ENCODE results near the gene CRIM1.

Gene CRIM1

GRCh38 chr2:36516136-36516870 is 160.7 kb downstream of the CRIM1 start:
- Histone ChIP-seq H3K9ac (ENCODE audit: low read depth in 1 of 2, low read length in 2 of 2) (no peak overlapping the region), H3K36me3 (ENCODE audit: control insufficient read depth in 2 of 2, insufficient read depth in 2 of 2, low read length in 2 of 2) (peaks cover 65 to 68% of the 10 kb centered on the region in 2 donors), H3K4me3 (ENCODE audit: low read length in 2 of 2) (no peak overlapping the region), H3K27me3 (ENCODE audit: control insufficient read depth in 2 of 2, insufficient read depth in 2 of 2, low read length in 2 of 2) (no peaks in the 10 kb centered on the region), H3K27ac (ENCODE audit: low read depth in 2 of 2, low read length in 2 of 2) (no peak overlapping the region), H3K9me3 (ENCODE audit: control insufficient read depth in 2 of 2, low read length in 2 of 2) (no peaks in the 10 kb centered on the region), H3K4me1 (ENCODE audit: control insufficient read depth in 2 of 2, insufficient read depth in 2 of 2, low read length in 2 of 2) (no peaks in the 10 kb centered on the region)

DNA sequence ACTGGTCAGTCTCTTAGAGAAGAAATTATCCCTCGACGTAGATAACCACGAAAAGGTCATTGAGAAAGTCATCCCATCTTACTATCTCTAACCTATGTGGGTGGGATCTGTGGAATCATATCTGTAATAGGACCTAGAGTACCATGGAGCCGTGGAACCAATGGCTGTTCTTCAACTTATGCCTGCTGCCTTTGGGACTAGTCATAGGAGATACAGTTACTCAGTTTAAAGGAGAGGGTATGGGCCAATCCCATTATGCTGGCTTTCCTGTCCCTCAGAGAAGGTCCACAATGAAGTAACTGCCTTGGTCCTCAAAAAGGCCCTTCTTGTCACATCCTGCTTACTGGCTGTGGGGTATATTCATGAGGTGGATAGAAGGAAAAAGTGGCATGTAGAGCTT is 164.9 kb downstream of the CRIM1 start:
- peaks cover 51 to 56% of the 10 kb centered on the region in 2 donors for H3K36me3 ChIP-seq (ENCODE audit: control insufficient read depth in 2 of 2, insufficient read depth in 2 of 2, low read length in 2 of 2)
- H3K4me1 ChIP-seq (ENCODE audit: control insufficient read depth in 2 of 2, insufficient read depth in 2 of 2, low read length in 2 of 2) = no peaks in the 10 kb centered on the region
- no peaks in the 10 kb centered on the region for H3K27me3 ChIP-seq (ENCODE audit: control insufficient read depth in 2 of 2, insufficient read depth in 2 of 2, low read length in 2 of 2)
- H3K4me3 ChIP-seq (ENCODE audit: low read length in 2 of 2) = no peak overlapping the region
- H3K27ac ChIP-seq (ENCODE audit: low read depth in 2 of 2, low read length in 2 of 2) = no peak overlapping the region
- no peak overlapping the region for H3K9ac ChIP-seq (ENCODE audit: low read depth in 1 of 2, low read length in 2 of 2)
- H3K9me3 ChIP-seq (ENCODE audit: control insufficient read depth in 2 of 2, low read length in 2 of 2) = no peaks in the 10 kb centered on the region

DNA sequence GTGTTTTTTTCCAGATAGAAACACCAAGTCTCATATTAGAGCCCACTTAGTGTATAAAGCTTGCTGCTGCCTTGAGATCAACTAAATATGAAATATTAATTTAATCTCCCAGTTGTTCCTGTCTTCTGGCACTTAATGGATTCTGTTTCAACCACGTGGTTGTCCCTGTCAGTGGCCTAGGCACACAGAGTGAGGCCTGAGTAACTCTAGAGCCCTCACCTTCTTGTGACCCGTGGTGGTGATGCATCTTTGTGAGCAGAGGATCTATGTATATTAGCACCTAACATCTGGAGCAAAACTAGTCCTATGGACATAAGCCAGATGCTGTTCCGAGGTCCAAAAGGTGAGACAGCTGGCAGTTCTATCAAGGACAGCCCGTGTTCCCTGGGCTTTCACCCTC is 167.6 kb downstream of the CRIM1 start:
- Histone ChIP-seq H3K9ac (ENCODE audit: low read depth in 1 of 2, low read length in 2 of 2) (no peak overlapping the region), H3K27ac (ENCODE audit: low read depth in 2 of 2, low read length in 2 of 2) (no peak overlapping the region), H3K9me3 (ENCODE audit: control insufficient read depth in 2 of 2, low read length in 2 of 2) (no peaks in the 10 kb centered on the region), H3K4me3 (ENCODE audit: low read length in 2 of 2) (no peak overlapping the region), H3K36me3 (ENCODE audit: control insufficient read depth in 2 of 2, insufficient read depth in 2 of 2, low read length in 2 of 2) (peaks cover 42% of the 10 kb centered on the region in 2 donors), H3K4me1 (ENCODE audit: control insufficient read depth in 2 of 2, insufficient read depth in 2 of 2, low read length in 2 of 2) (no peaks in the 10 kb centered on the region), H3K27me3 (ENCODE audit: control insufficient read depth in 2 of 2, insufficient read depth in 2 of 2, low read length in 2 of 2) (no peaks in the 10 kb centered on the region)

DNA sequence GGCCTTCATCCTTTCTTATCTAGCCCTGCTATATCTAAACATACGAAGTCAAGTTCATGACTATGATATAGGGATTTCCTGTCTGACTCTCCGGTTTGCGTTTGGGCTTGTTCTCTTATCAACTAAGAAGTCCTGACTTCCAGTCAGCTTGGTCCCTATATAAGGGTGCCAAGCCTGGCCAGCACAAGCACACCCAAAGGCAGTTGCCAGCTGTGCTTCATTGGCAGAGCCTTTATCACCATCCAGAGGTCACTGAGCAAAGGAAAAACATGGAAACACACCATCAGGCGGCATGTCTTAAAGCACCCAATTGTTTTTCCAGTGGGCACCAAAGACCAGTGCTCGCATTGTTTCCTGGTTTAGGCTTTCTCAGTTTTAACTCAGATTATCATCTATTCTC is 169.7 kb downstream of the CRIM1 start:
- Histone ChIP-seq H3K4me3 (ENCODE audit: low read length in 2 of 2) (no peak overlapping the region), H3K9ac (ENCODE audit: low read depth in 1 of 2, low read length in 2 of 2) (no peak overlapping the region), H3K4me1 (ENCODE audit: control insufficient read depth in 2 of 2, insufficient read depth in 2 of 2, low read length in 2 of 2) (no peaks in the 10 kb centered on the region), H3K9me3 (ENCODE audit: control insufficient read depth in 2 of 2, low read length in 2 of 2) (no peaks in the 10 kb centered on the region), H3K27ac (ENCODE audit: low read depth in 2 of 2, low read length in 2 of 2) (no peak overlapping the region), H3K27me3 (ENCODE audit: control insufficient read depth in 2 of 2, insufficient read depth in 2 of 2, low read length in 2 of 2) (no peaks in the 10 kb centered on the region), H3K36me3 (ENCODE audit: control insufficient read depth in 2 of 2, insufficient read depth in 2 of 2, low read length in 2 of 2) (peaks cover 28 to 31% of the 10 kb centered on the region in 2 donors)

DNA sequence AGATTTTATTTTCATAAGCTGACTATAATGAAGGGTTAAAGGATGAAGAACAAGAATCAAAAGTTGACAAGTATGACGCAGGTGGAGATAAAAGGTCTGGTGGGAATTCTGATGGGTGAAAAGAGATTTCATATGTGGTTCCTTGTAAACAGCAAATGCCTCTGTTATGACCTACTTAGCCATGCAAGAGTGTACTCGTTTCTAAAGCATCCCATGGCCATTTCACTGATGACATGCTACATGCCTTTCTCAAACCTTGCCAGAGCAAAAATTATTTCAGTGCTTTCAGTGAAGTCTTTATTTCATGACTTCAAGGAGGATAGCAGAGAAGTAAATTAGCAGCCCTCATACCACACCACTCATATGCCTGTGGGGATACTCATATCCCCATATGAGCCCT is 170.6 kb downstream of the CRIM1 start:
- H3K27ac ChIP-seq (ENCODE audit: low read depth in 2 of 2, low read length in 2 of 2) = no peak overlapping the region
- H3K4me3 ChIP-seq (ENCODE audit: low read length in 2 of 2) = no peak overlapping the region
- H3K36me3 ChIP-seq (ENCODE audit: control insufficient read depth in 2 of 2, insufficient read depth in 2 of 2, low read length in 2 of 2) = peaks cover 27 to 28% of the 10 kb centered on the region in 2 donors
- no peak overlapping the region for H3K9ac ChIP-seq (ENCODE audit: low read depth in 1 of 2, low read length in 2 of 2)
- H3K4me1 ChIP-seq (ENCODE audit: control insufficient read depth in 2 of 2, insufficient read depth in 2 of 2, low read length in 2 of 2) = peaks cover 0 to 2% of the 10 kb centered on the region in 2 donors
- H3K27me3 ChIP-seq (ENCODE audit: control insufficient read depth in 2 of 2, insufficient read depth in 2 of 2, low read length in 2 of 2) = no peaks in the 10 kb centered on the region
- H3K9me3 ChIP-seq (ENCODE audit: control insufficient read depth in 2 of 2, low read length in 2 of 2) = no peaks in the 10 kb centered on the region

DNA sequence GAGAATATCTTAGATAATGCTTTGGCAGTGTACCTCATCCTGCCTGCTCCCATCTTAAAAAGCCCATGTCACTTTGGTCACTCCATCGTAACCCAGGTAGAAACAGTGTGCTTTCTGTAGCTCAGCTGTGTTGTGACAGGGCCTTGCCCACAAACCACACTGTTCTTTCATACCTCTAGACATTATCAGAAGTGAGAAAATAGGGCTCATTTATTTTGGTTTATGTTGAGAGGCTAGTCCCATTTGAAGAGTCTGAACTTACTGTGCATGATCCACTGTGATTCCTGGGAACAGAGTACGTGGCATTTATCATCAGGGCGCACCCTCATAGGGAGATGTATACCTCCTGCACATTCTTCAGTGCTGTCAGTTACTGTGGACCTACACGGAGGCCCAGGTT is 172.7 kb downstream of the CRIM1 start:
- H3K4me1 ChIP-seq (ENCODE audit: control insufficient read depth in 2 of 2, insufficient read depth in 2 of 2, low read length in 2 of 2) = peaks cover 0 to 2% of the 10 kb centered on the region in 2 donors
- H3K36me3 ChIP-seq (ENCODE audit: control insufficient read depth in 2 of 2, insufficient read depth in 2 of 2, low read length in 2 of 2) = peaks cover 26 to 30% of the 10 kb centered on the region in 2 donors
- H3K27ac ChIP-seq (ENCODE audit: low read depth in 2 of 2, low read length in 2 of 2) = no peak overlapping the region
- H3K9me3 ChIP-seq (ENCODE audit: control insufficient read depth in 2 of 2, low read length in 2 of 2) = no peaks in the 10 kb centered on the region
- H3K9ac ChIP-seq (ENCODE audit: low read depth in 1 of 2, low read length in 2 of 2) = no peak overlapping the region
- H3K27me3 ChIP-seq (ENCODE audit: control insufficient read depth in 2 of 2, insufficient read depth in 2 of 2, low read length in 2 of 2) = no peaks in the 10 kb centered on the region
- H3K4me3 ChIP-seq (ENCODE audit: low read length in 2 of 2) = no peak overlapping the region

DNA sequence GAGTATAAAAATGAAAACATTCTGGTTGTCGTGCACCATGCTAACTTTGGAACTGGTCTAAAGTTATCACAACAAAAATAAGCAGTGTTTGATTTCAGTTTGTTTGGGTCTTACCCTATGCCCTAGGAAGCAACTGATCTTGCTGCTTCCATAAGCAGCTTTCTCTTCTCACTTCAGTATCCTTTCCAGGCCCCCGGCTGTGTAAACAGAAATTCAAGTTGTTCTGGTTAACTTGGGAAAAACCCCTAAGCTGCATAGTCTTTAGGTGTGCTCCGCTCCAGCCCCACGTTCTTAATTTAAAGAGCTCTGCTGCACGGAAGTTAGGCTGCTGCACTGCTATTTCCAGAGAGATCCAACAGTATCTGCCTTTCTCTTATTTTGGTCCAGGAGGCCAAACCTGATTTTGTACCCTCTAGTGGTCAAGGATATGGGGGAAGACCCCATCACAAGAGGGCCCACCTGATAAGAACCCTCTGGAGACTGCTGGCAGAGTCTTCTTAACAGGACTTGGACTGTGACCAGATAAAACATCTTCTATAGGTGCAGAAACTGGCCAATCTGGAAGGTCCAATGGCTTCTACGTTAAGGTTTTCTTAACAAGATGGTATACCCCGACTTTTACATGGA is 173.3 kb downstream of the CRIM1 start:
- no peak overlapping the region for H3K27ac ChIP-seq (ENCODE audit: low read depth in 2 of 2, low read length in 2 of 2)
- H3K27me3 ChIP-seq (ENCODE audit: control insufficient read depth in 2 of 2, insufficient read depth in 2 of 2, low read length in 2 of 2) = no peaks in the 10 kb centered on the region
- peaks cover 22 to 24% of the 10 kb centered on the region in 2 donors for H3K36me3 ChIP-seq (ENCODE audit: control insufficient read depth in 2 of 2, insufficient read depth in 2 of 2, low read length in 2 of 2)

GRCh38 chr2:36530178-36530982 is 174.8 kb downstream of the CRIM1 start:
- Histone ChIP-seq H3K4me3 (ENCODE audit: low read length in 2 of 2) (no peak overlapping the region), H3K9me3 (ENCODE audit: control insufficient read depth in 2 of 2, low read length in 2 of 2) (no peaks in the 10 kb centered on the region), H3K27me3 (ENCODE audit: control insufficient read depth in 2 of 2, insufficient read depth in 2 of 2, low read length in 2 of 2) (no peaks in the 10 kb centered on the region), H3K4me1 (ENCODE audit: control insufficient read depth in 2 of 2, insufficient read depth in 2 of 2, low read length in 2 of 2) (peaks cover 0 to 2% of the 10 kb centered on the region in 2 donors), H3K27ac (ENCODE audit: low read depth in 2 of 2, low read length in 2 of 2) (no peak overlapping the region), H3K36me3 (ENCODE audit: control insufficient read depth in 2 of 2, insufficient read depth in 2 of 2, low read length in 2 of 2) (peaks cover 20% of the 10 kb centered on the region in 2 donors), H3K9ac (ENCODE audit: low read depth in 1 of 2, low read length in 2 of 2) (no peak overlapping the region)

More for the DNA sequence above, 173.3 kb downstream of the CRIM1 start:
- Histone ChIP-seq H3K9me3 (ENCODE audit: control insufficient read depth in 2 of 2, low read length in 2 of 2) (no peaks in the 10 kb centered on the region), H3K9ac (ENCODE audit: low read depth in 1 of 2, low read length in 2 of 2) (no peak overlapping the region), H3K4me1 (ENCODE audit: control insufficient read depth in 2 of 2, insufficient read depth in 2 of 2, low read length in 2 of 2) (peaks cover 0 to 2% of the 10 kb centered on the region in 2 donors), H3K4me3 (ENCODE audit: low read length in 2 of 2) (no peak overlapping the region)

DNA sequence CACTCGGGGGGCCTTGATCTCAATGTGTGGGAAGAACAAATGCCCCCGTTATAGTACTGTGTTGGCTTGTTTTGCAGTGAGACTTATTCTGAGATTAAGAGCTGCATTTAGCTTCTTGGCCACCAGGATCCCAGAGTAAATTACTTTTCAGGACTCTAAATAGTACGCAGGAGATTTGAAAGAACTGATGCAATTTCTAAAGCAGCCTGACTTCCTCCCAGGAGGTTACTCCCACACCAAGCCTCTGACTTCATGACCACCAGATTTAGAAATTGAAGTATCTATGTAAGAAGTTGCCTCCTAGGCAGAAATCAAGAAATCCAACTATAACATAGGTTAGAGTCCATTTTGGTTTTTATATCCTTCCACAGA is 175.4 kb downstream of the CRIM1 start:
- peaks cover 0 to 2% of the 10 kb centered on the region in 2 donors for H3K4me1 ChIP-seq (ENCODE audit: control insufficient read depth in 2 of 2, insufficient read depth in 2 of 2, low read length in 2 of 2)
- no peak overlapping the region for H3K27ac ChIP-seq (ENCODE audit: low read depth in 2 of 2, low read length in 2 of 2)
- no peaks in the 10 kb centered on the region for H3K27me3 ChIP-seq (ENCODE audit: control insufficient read depth in 2 of 2, insufficient read depth in 2 of 2, low read length in 2 of 2)
- H3K36me3 ChIP-seq (ENCODE audit: control insufficient read depth in 2 of 2, insufficient read depth in 2 of 2, low read length in 2 of 2) = peaks cover 18 to 20% of the 10 kb centered on the region in 2 donors
- no peak overlapping the region for H3K4me3 ChIP-seq (ENCODE audit: low read length in 2 of 2)
- H3K9me3 ChIP-seq (ENCODE audit: control insufficient read depth in 2 of 2, low read length in 2 of 2) = no peaks in the 10 kb centered on the region
- no peak overlapping the region for H3K9ac ChIP-seq (ENCODE audit: low read depth in 1 of 2, low read length in 2 of 2)

DNA sequence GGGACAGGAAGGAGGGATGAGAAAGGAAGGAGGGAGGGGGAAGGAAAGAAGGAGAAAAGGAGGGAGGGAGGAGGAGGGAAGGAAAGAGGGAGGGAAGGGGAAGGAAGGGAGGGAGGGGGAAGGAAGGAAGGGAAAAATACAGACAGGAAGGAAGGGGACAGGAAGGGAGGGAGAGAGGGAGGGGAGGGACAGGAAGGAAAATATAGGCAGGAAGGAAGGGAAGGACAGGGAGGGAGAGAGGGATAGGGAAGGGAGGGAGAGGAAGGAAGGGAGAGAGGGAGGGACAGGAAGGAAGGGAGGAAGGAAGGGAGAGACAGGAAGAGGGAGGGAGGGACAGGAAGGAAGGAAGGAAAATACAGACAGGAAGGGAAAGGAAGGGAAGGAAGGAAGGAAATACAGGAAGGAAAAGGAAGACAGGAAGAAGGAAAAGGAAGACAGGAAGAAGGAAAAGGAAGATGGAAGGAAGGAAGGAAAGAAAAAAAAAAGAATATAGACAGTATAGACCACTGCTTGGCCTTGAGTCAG is 178.8 kb downstream of the CRIM1 start:
- Histone ChIP-seq H3K27ac (ENCODE audit: low read depth in 2 of 2, low read length in 2 of 2) (no peak overlapping the region), H3K9ac (ENCODE audit: low read depth in 1 of 2, low read length in 2 of 2) (no peak overlapping the region), H3K4me1 (ENCODE audit: control insufficient read depth in 2 of 2, insufficient read depth in 2 of 2, low read length in 2 of 2) (peaks cover 0 to 2% of the 10 kb centered on the region in 2 donors), H3K4me3 (ENCODE audit: low read length in 2 of 2) (no peak overlapping the region), H3K36me3 (ENCODE audit: control insufficient read depth in 2 of 2, insufficient read depth in 2 of 2, low read length in 2 of 2) (peaks cover 22 to 25% of the 10 kb centered on the region in 2 donors), H3K27me3 (ENCODE audit: control insufficient read depth in 2 of 2, insufficient read depth in 2 of 2, low read length in 2 of 2) (no peaks in the 10 kb centered on the region), H3K9me3 (ENCODE audit: control insufficient read depth in 2 of 2, low read length in 2 of 2) (no peaks in the 10 kb centered on the region)

All from mucosa of rectum (tissue), 2 donors.